ENCODE data around the gene CNOT11. TPM values are rescaled to one million over a fixed set of nuclear protein-coding genes. Genes with fewer than 3 reads are reported as not detected.
"Not testable (repeated sequence)": the region's sequence is repeated elsewhere in the genome, so short reads cannot be mapped to it uniquely, and the experiment has no call there.

Gene CNOT11
- total RNA-seq, 1 donor from 2014 or later, result 59.7 TPM

DNA sequence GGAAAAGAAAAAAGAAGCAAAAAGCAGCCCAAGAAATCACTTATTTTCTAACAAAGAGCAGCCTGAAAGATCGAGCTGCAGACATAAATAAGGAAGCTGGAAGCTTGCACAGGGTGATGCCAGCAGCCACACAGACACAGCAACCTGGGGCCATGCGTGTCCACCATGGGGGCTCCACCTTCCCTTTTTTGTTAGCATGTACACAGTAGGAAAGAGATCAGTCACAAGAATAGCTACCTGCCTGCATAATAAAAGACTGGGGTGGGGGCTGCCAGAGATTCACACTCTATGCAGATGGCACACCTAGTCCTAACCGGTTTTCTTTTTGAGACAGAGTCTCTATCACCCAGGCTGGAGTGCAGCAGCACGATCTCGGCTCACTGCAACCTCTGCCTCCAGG is 2.9 kb upstream of the CNOT11 start:
- H3K9me3 Mint-ChIP-seq, result no peaks in the 10 kb centered on the region
- DNase-seq (no peak), ATAC-seq (ENCODE audit: low read depth) (no peak)
- peaks cover 11% of the 10 kb centered on the region for H3K36me3 Mint-ChIP-seq (ENCODE audit: low read depth)
- peaks cover 29% of the 10 kb centered on the region for H3K4me1 Mint-ChIP-seq
- H3K27me3 Mint-ChIP-seq, result no peaks in the 10 kb centered on the region
- POLR2A ChIA-PET, result no interaction called here
- CTCF ChIA-PET, result no interaction called here
- no peak overlapping the region for H3K27ac Mint-ChIP-seq
- intact Hi-C loops (cut with micrococcal nuclease), result loop anchor here (5.0 kb wide), 2 partner anchors 152 to 853 kb away; no protein-coding TSS in a partner anchor
- TF ChIP-seq, protein P1, sequence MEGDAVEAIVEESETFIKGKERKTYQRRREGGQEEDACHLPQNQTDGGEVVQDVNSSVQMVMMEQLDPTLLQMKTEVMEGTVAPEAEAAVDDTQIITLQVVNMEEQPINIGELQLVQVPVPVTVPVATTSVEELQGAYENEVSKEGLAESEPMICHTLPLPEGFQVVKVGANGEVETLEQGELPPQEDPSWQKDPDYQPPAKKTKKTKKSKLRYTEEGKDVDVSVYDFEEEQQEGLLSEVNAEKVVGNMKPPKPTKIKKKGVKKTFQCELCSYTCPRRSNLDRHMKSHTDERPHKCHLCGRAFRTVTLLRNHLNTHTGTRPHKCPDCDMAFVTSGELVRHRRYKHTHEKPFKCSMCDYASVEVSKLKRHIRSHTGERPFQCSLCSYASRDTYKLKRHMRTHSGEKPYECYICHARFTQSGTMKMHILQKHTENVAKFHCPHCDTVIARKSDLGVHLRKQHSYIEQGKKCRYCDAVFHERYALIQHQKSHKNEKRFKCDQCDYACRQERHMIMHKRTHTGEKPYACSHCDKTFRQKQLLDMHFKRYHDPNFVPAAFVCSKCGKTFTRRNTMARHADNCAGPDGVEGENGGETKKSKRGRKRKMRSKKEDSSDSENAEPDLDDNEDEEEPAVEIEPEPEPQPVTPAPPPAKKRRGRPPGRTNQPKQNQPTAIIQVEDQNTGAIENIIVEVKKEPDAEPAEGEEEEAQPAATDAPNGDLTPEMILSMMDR (IDR thresholded peaks at IDR 0.05), result no peak
- no peak overlapping the region for H3K4me3 Mint-ChIP-seq

DNA sequence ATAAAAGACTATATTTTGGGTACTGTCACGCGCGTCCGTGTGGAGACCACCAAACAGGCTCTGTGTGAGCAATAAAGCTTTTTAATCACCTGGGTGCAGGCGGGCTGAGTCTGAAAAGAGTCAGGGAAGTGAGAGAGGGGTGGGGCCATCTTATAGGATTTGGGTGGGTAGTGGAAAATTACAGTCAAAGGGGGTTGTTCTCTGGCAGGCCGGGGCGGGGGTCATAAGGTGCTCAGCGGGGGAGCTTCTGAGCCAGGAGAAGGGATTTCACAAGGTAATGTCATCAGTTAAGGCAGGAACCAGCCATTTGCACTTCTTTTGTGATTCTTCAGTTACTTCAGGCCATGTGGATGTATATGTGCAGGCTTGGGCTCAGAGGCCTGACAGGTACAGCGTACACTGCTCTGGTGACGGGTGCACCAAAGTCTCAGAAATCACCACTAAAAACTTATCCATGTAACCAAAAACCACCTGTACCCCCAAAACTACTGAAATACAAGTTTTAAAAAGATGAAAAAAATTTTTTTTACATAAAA is 1.4 kb upstream of the CNOT11 start:
- intact Hi-C loops (cut with micrococcal nuclease), result loop anchor here (5.0 kb wide), 2 partner anchors 151 to 854 kb away; no protein-coding TSS in a partner anchor
- peaks cover 40% of the 10 kb centered on the region for H3K4me1 Mint-ChIP-seq
- DNase-seq; H3K27ac Mint-ChIP-seq; H3K9me3 Mint-ChIP-seq; H3K27me3 Mint-ChIP-seq; ATAC-seq (ENCODE audit: low read depth): not testable (repeated sequence)
- H3K4me3 Mint-ChIP-seq, result peak overlapping the region; percentile 28
- ChIA-PET CTCF (interaction anchor here (1.3 to 1.7 kb wide), 2 partner anchors 55 to 239 kb away, joined by 4 to 6 read pairs; no protein-coding TSS in a partner anchor), POLR2A (interaction anchor here (0.9 to 2.5 kb wide), 5 partner anchors 57 to 671 kb away, joined by 3 to 16 read pairs (median 11); partner anchors contain the start of genes RNF149 and RPL31)
- H3K36me3 Mint-ChIP-seq (ENCODE audit: low read depth), result peaks cover 18% of the 10 kb centered on the region

DNA sequence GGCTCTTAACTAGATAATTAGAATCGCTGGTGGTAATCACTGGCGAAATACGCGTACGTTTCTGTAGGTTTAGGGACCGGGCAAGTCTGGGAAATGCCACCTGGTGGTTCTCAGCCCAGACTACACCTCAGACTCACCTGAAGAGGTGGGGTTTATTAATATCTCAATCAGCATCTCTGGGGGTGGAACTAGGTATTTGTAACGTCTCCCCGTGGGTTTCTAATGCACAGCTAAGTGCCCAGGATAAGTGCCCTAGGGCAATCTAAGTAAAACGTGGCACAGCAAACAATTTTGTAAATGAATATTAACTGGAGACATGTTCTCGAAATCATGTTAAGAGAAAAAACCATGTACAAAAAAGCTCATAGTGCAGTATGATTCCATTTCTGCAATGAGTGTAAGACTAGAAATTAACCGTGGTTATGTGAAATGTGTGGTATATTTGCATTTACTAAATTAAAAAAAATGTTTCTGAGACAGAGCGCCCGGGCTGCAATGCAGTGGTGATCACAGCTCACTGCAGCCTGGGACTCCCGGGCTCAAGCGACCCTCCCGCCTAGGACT is 760 bp upstream of the CNOT11 start:
- H3K4me1 Mint-ChIP-seq, result peaks cover 41% of the 10 kb centered on the region
- H3K36me3 Mint-ChIP-seq (ENCODE audit: low read depth), result peaks cover 20% of the 10 kb centered on the region
- intact Hi-C loops (cut with micrococcal nuclease), result loop anchor here (1.0 to 5.0 kb wide), 11 partner anchors 28 to 1915 kb away; partner anchors contain the start of genes EIF5B, RPL31, TBC1D8 and TXNDC9
- DNase-seq (no peak), ATAC-seq (ENCODE audit: low read depth) (peak; percentile 35)
- no peaks in the 10 kb centered on the region for H3K27me3 Mint-ChIP-seq
- TF ChIP-seq, protein P1 (IDR thresholded peaks at IDR 0.05), result no peak
- ChIA-PET POLR2A (interaction anchor here (0.7 to 2.5 kb wide), 9 partner anchors 12 to 671 kb away, joined by 3 to 16 read pairs (median 5); partner anchors contain the start of genes RNF149 and RPL31), CTCF (interaction anchor here (0.9 to 1.7 kb wide), 4 partner anchors 12 to 239 kb away, joined by 4 to 6 read pairs (median 4); no protein-coding TSS in a partner anchor)
- no peaks in the 10 kb centered on the region for H3K9me3 Mint-ChIP-seq
- H3K27ac Mint-ChIP-seq, result peak overlapping the region; percentile 94
- H3K4me3 Mint-ChIP-seq, result peak overlapping the region; percentile 91

DNA sequence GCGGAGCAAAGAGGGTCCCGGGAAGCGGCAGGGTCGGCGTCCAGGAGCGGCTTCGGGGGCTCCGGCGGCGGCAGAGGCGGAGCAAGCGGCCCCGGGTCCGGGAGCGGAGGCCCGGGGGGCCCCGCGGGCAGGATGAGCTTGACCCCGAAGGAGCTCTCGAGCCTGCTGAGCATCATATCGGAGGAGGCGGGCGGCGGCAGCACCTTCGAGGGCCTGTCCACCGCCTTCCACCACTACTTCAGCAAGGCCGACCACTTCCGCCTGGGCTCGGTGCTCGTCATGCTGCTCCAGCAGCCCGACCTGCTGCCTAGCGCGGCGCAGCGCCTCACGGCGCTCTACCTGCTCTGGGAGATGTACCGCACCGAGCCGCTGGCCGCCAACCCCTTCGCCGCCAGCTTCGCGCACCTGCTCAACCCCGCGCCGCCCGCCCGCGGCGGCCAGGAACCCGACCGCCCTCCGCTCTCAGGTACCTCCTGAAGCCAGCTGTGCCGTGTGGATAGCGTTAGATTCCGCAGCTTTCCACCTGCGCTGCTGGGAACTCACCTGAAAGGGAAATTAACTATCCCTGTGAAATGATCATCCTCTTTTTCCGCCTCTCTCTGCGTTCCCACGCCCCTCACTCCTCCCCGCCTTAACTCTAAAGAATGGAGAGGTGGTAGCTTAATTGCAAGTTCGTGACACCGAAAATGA is 472 bp downstream of the CNOT11 start:
- TF ChIP-seq, protein P1 (IDR thresholded peaks at IDR 0.05), result no peak
- Mint-ChIP-seq H3K9me3 (no peaks in the 10 kb centered on the region), H3K27ac (peak overlapping the region; percentile 94), H3K4me3 (peak overlapping the region; percentile 91), H3K4me1 (peaks cover 41% of the 10 kb centered on the region), H3K27me3 (no peaks in the 10 kb centered on the region), H3K36me3 (ENCODE audit: low read depth) (peaks cover 28% of the 10 kb centered on the region)
- POLR2A ChIA-PET, result interaction anchor here (0.6 to 2.5 kb wide), 9 partner anchors 13 to 251 kb away, joined by 3 to 16 read pairs (median 7); partner anchors contain the start of genes RNF149 and RPL31
- DNase-seq (no peak), ATAC-seq (ENCODE audit: low read depth) (peak; percentile 56)
- intact Hi-C loops (cut with micrococcal nuclease), result loop anchor here (2.0 to 5.0 kb wide), 5 partner anchors 48 to 1916 kb away; partner anchors contain the start of genes EIF5B and TXNDC9
- CTCF ChIA-PET, result interaction anchor here (0.8 to 1.8 kb wide), 5 partner anchors 29 to 241 kb away, joined by 3 to 8 read pairs (median 3); no protein-coding TSS in a partner anchor

DNA sequence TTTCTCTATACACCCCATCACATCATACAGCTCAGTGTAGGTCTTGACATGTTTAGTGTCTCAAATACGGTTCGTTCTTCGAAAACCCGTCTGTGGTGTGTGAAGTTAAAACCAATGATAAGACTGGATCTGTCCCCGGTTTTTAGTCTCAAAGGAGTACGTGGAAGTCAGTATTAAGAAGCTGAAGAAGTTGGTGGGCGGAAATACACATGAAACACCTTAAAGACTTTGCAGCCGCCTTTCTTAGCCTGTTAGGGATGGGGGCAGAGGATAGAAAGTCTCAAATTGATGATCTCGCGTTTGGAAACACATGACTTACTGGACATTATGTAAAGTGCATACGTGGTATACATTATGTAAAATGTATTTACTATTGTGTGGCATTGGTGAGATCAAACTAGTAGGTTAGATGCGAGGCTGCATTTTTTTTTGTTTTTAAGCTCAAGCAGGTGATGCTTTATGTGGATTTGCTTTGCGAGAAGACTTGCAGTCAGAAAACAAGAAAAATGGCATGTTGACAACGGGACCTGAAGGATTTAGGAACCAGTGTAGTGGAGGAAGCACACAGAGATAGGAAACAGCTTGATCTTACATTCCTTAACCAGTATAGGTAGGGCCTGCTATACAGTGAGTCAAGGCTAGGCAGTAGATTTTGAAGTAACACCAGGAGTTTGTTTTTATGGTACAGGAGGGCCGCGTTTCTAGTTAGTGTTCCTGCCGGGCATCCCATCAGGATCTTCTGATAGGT is 1.2 kb downstream of the CNOT11 start:
- H3K27me3 Mint-ChIP-seq, result no peaks in the 10 kb centered on the region
- no peaks in the 10 kb centered on the region for H3K9me3 Mint-ChIP-seq
- ATAC-seq (ENCODE audit: low read depth), result no peak
- peak overlapping the region; percentile 85 for H3K27ac Mint-ChIP-seq
- ChIA-PET CTCF (interaction anchor here (0.8 to 1.8 kb wide), 4 partner anchors 30 to 241 kb away, joined by 3 to 8 read pairs (median 3); no protein-coding TSS in a partner anchor), POLR2A (interaction anchor here (0.6 to 2.5 kb wide), 8 partner anchors 30 to 252 kb away, joined by 4 to 16 read pairs (median 8); partner anchors contain the start of genes RNF149 and RPL31)
- H3K4me3 Mint-ChIP-seq, result peak overlapping the region; percentile 91
- H3K36me3 Mint-ChIP-seq (ENCODE audit: low read depth), result peaks cover 34% of the 10 kb centered on the region
- peaks cover 41% of the 10 kb centered on the region for H3K4me1 Mint-ChIP-seq
- intact Hi-C loops (cut with micrococcal nuclease), result loop anchor here (2.0 to 5.0 kb wide), 5 partner anchors 49 to 1917 kb away; partner anchors contain the start of genes EIF5B and TXNDC9
- no peak for DNase-seq
- TF ChIP-seq, protein P1 (IDR thresholded peaks at IDR 0.05), result no peak

All from activated B cell treated with CpG ODN at 0.5 μM for 24 hours (primary cell).